SU-DHL-6 (cell line): ENCODE data around the gene GPR65.

Experiments
- H2AFZ ChIP-seq: fragments of 200-600 bp; sonication (generic); 2 replicates; pipeline ENCODE4 v1.6.1; 2014; ENCODE audit warnings: low read depth, mild to moderate bottlenecking, moderate library complexity, mixed read lengths, antibody characterized with exemption, low read length; ENCODE audit not compliant: severe bottlenecking
- H3F3A ChIP-seq: fragments of 200-600 bp; shearing (Covaris generic); 2 replicates; pipeline ENCODE4 v1.6.0; 2016; ENCODE audit warnings: antibody characterized with exemption, mild to moderate bottlenecking; ENCODE audit not compliant: insufficient read depth
- H3K27ac ChIP-seq: fragments of 200-600 bp; sonication (generic); 2 replicates; pipeline ENCODE4 v1.5.1; 2016; ENCODE audit warnings: low read depth, mild to moderate bottlenecking, low read length, moderate library complexity, mixed read lengths
- H3K27me3 ChIP-seq: fragments of 200-600 bp; sonication (generic), shearing (Covaris generic); 2 replicates; pipeline ENCODE4 v1.6.0; 2014; ENCODE audit warnings: mild to moderate bottlenecking, low read length
- H3K36me3 ChIP-seq: fragments of 200-600 bp; sonication (generic); 2 replicates; pipeline ENCODE4 v1.6.1; 2014; ENCODE audit warnings: mild to moderate bottlenecking, low read length, mixed read lengths
- H3K4me2 ChIP-seq: fragments of 300-600, 200-600 bp; shearing (Covaris generic), sonication (generic); 2 replicates; pipeline ENCODE4 v1.6.0; 2014; ENCODE audit warnings: low read length, low read depth, mild to moderate bottlenecking; ENCODE audit not compliant: poor library complexity, severe bottlenecking
- H3K4me3 ChIP-seq: fragments of 200-600 bp; sonication (generic); 2 replicates; pipeline ENCODE4 v1.5.1; 2014; ENCODE audit warnings: antibody characterized with exemption, low read length, mild to moderate bottlenecking, mixed read lengths; ENCODE audit not compliant: insufficient read depth, poor library complexity, severe bottlenecking
- H3K79me2 ChIP-seq: fragments of 200-600 bp; sonication (generic); 2 replicates; pipeline ENCODE4 v1.6.1; 2014; ENCODE audit warnings: mild to moderate bottlenecking, low read length, moderate library complexity; ENCODE audit not compliant: insufficient read depth
- H3K9ac ChIP-seq: fragments of 200-600 bp; sonication (generic); 2 replicates; pipeline ENCODE4 v1.7.0; 2014; ENCODE audit warnings: mild to moderate bottlenecking, low read length
- H3K9me2 ChIP-seq: fragments of 200-600 bp; sonication (generic); replicated peaks from 2 replicates; pipeline ENCODE4 v1.6.1; 2014; ENCODE audit warnings: low read length; ENCODE audit not compliant: insufficient read depth
- H3K9me3 ChIP-seq: fragments of 200-600 bp; sonication (generic); 2 replicates; pipeline ENCODE4 v1.6.1; 2014; ENCODE audit warnings: low read length, mixed read lengths; ENCODE audit not compliant: insufficient read depth
- H4K20me1 ChIP-seq: fragments of 200-600 bp; sonication (generic); 2 replicates; pipeline ENCODE4 v1.6.1; 2014; ENCODE audit warnings: low read depth, mild to moderate bottlenecking, antibody characterized with exemption, low read length, moderate library complexity, mixed read lengths
- EZH2phosphoT487 ChIP-seq: fragments of 200-600 bp; sonication (generic), shearing (Covaris generic); conservative IDR thresholded peaks from 2 replicates; pipeline ENCODE4 v1.6.1; 2018; ENCODE audit warnings: mild to moderate bottlenecking, antibody characterized with exemption, low read length, moderate library complexity, mixed read lengths
- TF ChIP-seq, protein P1 (sequence below): fragments of 200-600 bp; sonication (generic); IDR thresholded peaks from one replicate; pipeline ENCODE4 v1.5.1; 2017; ENCODE audit warnings: antibody characterized with exemption, mild to moderate bottlenecking, low read length, moderate library complexity; ENCODE audit not compliant: insufficient read depth, poor library complexity, severe bottlenecking

Gene GPR65

DNA sequence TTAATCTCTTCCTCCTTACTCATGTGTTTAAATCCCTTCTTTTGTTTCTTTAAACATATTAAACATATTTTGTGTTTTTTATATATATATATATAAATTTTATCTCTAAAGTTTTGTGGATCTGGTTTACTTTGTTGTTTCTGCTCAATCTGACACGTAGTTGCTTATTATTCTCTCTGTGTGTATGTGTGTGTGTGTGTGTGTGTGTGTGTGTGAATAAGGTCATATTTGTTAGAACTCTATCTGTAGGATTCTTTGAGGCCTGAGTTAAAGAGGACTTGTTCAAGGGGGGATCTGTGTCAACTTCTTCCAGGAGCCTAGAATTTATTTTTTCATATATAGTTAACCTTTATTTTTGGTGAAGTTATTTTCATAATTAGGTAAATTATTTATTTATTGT, 2.7 kb downstream of the GPR65 start:
- no peaks in the 10 kb centered on the region for H3K9me3 ChIP-seq
- H3K4me2 ChIP-seq: peak overlapping the region; percentile 92
- H3F3A ChIP-seq: peaks cover 20% of the 10 kb centered on the region
- no peaks in the 10 kb centered on the region for H3K27me3 ChIP-seq
- no peak overlapping the region for H3K4me3 ChIP-seq
- peak overlapping the region; percentile 90; the same call in 1 of the 2 replicates for H3K27ac ChIP-seq
- peaks cover 71% of the 10 kb centered on the region for H3K79me2 ChIP-seq
- H3K9me2 ChIP-seq: no peaks in the 10 kb centered on the region
- peaks cover 15% of the 10 kb centered on the region for H3K36me3 ChIP-seq
- no peaks in the 10 kb centered on the region; the same call in 1 of the 2 replicates for H4K20me1 ChIP-seq
- no peak for TF ChIP-seq EZH2phosphoT487
- TF ChIP-seq, protein P1, sequence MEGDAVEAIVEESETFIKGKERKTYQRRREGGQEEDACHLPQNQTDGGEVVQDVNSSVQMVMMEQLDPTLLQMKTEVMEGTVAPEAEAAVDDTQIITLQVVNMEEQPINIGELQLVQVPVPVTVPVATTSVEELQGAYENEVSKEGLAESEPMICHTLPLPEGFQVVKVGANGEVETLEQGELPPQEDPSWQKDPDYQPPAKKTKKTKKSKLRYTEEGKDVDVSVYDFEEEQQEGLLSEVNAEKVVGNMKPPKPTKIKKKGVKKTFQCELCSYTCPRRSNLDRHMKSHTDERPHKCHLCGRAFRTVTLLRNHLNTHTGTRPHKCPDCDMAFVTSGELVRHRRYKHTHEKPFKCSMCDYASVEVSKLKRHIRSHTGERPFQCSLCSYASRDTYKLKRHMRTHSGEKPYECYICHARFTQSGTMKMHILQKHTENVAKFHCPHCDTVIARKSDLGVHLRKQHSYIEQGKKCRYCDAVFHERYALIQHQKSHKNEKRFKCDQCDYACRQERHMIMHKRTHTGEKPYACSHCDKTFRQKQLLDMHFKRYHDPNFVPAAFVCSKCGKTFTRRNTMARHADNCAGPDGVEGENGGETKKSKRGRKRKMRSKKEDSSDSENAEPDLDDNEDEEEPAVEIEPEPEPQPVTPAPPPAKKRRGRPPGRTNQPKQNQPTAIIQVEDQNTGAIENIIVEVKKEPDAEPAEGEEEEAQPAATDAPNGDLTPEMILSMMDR: no peak
- H3K9ac ChIP-seq: no peak overlapping the region
- H2AFZ ChIP-seq: no peak overlapping the region

DNA sequence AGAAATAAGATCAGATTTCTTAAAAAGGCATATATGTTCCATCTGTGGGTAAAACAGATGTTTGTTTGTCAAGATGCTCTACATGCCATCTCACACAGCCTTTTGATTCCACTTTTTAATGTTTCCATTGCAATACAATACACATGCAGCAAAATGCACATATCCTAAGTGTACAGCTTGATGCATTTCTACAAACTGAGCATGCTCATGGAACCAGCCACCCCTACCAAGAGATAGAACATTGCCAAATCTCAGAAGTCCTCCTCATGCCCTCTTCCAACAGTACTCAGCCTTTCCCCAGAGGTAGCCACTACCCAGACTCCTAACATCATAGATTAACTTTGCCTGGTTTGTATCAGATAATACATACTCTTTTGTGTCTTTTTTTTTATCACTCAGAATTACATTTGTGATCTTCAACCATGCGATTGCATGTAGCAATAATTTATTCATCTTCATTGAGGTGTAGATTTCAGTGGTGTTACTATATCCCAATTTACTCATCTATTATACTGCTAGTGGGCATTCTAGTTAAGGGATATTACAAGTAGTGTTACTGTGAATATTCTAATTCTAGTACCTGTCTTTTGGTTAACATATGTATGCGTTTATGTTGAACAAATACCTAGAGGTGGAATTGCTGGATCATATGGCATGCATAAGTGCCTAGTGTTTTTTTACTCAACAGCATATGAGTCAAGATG, 3.3 kb downstream of the GPR65 start:
- Histone ChIP-seq H3K9me3 (no peaks in the 10 kb centered on the region), H3K27ac (peak overlapping the region; percentile 24; the same call in 1 of the 2 replicates), H3F3A (peaks cover 20% of the 10 kb centered on the region), H3K27me3 (no peaks in the 10 kb centered on the region), H2AFZ (no peak overlapping the region), H4K20me1 (no peaks in the 10 kb centered on the region; the same call in 1 of the 2 replicates), H3K4me2 (peak overlapping the region; percentile 92), H3K36me3 (peaks cover 16% of the 10 kb centered on the region), H3K79me2 (peaks cover 75% of the 10 kb centered on the region), H3K9ac (no peak overlapping the region), H3K9me2 (no peaks in the 10 kb centered on the region), H3K4me3 (no peak overlapping the region)
- TF ChIP-seq EZH2phosphoT487: no peak

DNA sequence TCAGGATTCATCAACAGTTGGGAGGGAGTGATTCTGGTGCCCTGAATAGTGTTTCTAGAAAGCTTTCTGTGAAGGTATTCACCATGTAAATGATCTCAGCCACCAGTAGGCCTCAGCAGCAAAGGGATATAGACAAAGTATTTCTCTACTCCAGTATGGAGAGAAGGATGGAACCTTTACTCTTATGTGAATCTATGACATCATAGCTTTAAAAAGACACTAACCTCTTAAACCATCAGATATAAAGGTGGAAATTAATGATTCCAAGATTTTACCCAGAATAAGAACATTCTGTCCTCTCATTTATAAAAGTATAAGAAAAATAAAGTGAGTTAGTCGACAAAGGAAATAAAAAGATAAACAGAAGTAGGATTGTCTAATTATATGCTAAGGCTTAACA, 4.6 kb downstream of the GPR65 start:
- Histone ChIP-seq H3K27ac (no peak overlapping the region), H3K9me2 (no peaks in the 10 kb centered on the region), H2AFZ (no peak overlapping the region), H4K20me1 (no peaks in the 10 kb centered on the region; the same call in 1 of the 2 replicates), H3K9me3 (no peaks in the 10 kb centered on the region), H3K27me3 (no peaks in the 10 kb centered on the region), H3K9ac (no peak overlapping the region), H3K4me2 (no peak overlapping the region), H3K36me3 (peaks cover 16% of the 10 kb centered on the region), H3F3A (peaks cover 20% of the 10 kb centered on the region), H3K4me3 (no peak overlapping the region), H3K79me2 (peaks cover 84% of the 10 kb centered on the region)
- TF ChIP-seq EZH2phosphoT487: no peak
- TF ChIP-seq, protein P1: no peak

DNA sequence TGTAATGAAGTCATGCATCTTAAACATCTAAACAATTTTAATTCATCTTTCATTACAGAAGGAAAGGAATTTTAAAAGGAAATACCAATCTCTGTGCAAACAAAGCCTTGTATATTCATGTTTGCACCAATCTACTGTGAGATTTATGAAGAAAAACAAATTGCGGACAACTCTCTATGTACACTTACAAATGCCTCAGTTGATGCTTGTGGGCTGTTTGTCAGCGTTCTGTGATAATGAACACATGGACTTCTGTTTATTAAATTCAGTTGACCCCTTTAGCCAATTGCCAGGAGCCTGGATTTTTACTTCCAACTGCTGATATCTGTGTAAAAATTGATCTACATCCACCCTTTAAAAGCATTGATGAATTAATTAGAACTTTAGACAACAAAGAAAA, 5.4 kb downstream of the GPR65 start:
- no peak for TF ChIP-seq EZH2phosphoT487
- TF ChIP-seq, protein P1: no peak
- peaks cover 20% of the 10 kb centered on the region for H3F3A ChIP-seq
- no peaks in the 10 kb centered on the region for H3K9me2 ChIP-seq
- no peaks in the 10 kb centered on the region for H3K9me3 ChIP-seq
- H3K27ac ChIP-seq: no peak overlapping the region
- no peak overlapping the region for H3K4me3 ChIP-seq
- no peak overlapping the region for H2AFZ ChIP-seq
- H3K36me3 ChIP-seq: peaks cover 16% of the 10 kb centered on the region
- no peak overlapping the region for H3K4me2 ChIP-seq
- no peaks in the 10 kb centered on the region for H3K27me3 ChIP-seq
- H3K9ac ChIP-seq: no peak overlapping the region
- no peaks in the 10 kb centered on the region; the same call in 1 of the 2 replicates for H4K20me1 ChIP-seq
- H3K79me2 ChIP-seq: peaks cover 82% of the 10 kb centered on the region
